SK-N-SH (cell line): ENCODE data around the gene AVPR2. TPM values are rescaled to one million over a fixed set of nuclear protein-coding genes. Genes with fewer than 3 reads are reported as not detected.

ENCODE experiments used
- CTCF ChIA-PET: fragments of 300-600, 350-600 bp; formaldehyde crosslinking; extraction: SDS; loops from one replicate; lab custom pipeline; 2021; lab: Yijun Ruan, JAX
- POLR2A ChIA-PET: fragments of 350-600 bp; sonication (Branson Sonifier 250); formaldehyde crosslinking; extraction: SDS; loops from one replicate; lab custom pipeline; 2020; ENCODE audit warnings: antibody characterized with exemption, inconsistent platforms; lab: Yijun Ruan, JAX
- DNase-seq: peaks from one replicate; pipeline ENCODE4 v3.0.0; 2012
- H2AFZ ChIP-seq: fragments of 200-600 bp; sonication (generic); 2 replicates; pipeline ENCODE4 v1.8.1; 2016; ENCODE audit warnings: antibody characterized with exemption, mild to moderate bottlenecking, low read depth
- H3F3A ChIP-seq: fragments of 200-600 bp; sonication (generic); replicated peaks from 2 replicates; pipeline ENCODE3; 2016; ENCODE audit warnings: antibody characterized with exemption, mild to moderate bottlenecking; ENCODE audit not compliant: insufficient read depth
- H3K27ac ChIP-seq, 2 experiments: fragments of 200-500 bp in 1 of 2; fragments of 200-600 bp in 1 of 2; sonication (Bioruptor generic) in 1 of 2; sonication (generic), shearing (Covaris generic) in 1 of 2; 2 replicates each; pipeline versions ENCODE4 v1.5.1 to v1.6.1; 2014 to 2016; ENCODE audit warnings: low read depth in 2 of 2, inconsistent platforms in 1 of 2, low read length in 1 of 2, mild to moderate bottlenecking in 1 of 2, mixed read lengths in 1 of 2
- H3K27me3 ChIP-seq: fragments of 200-600 bp; sonication (generic), shearing (Covaris generic); 2 replicates; pipeline ENCODE4 v1.6.1; 2016; ENCODE audit warnings: mixed run types; ENCODE audit not compliant: insufficient read depth
- H3K36me3 ChIP-seq, 2 experiments: fragments of 200-500 bp in 1 of 2; fragments of 200-600 bp in 1 of 2; sonication (Bioruptor generic) in 1 of 2; sonication (generic) in 1 of 2; replicated peaks in 1 of 2; 2 replicates each; pipeline versions ENCODE3 to v1.5.1; 2014 to 2016; ENCODE audit warnings: low read length in 1 of 2, mild to moderate bottlenecking in 1 of 2; ENCODE audit not compliant: insufficient read depth in 2 of 2, control insufficient read depth in 1 of 2
- H3K4me1 ChIP-seq, 2 experiments: fragments of 200-500 bp in 1 of 2; fragments of 200-600 bp in 1 of 2; sonication (Bioruptor generic) in 1 of 2; sonication (generic), shearing (Covaris generic) in 1 of 2; 2 replicates each; pipeline versions ENCODE4 v1.5.1 to v1.6.1; 2014 to 2016; ENCODE audit warnings: low read depth in 1 of 2, low read length in 1 of 2, mixed run types in 1 of 2; ENCODE audit not compliant: insufficient read depth in 2 of 2, control insufficient read depth in 1 of 2
- H3K4me2 ChIP-seq: fragments of 200-600 bp; sonication (generic), shearing (Covaris generic); 2 replicates; pipeline ENCODE4 v1.6.1; 2017; ENCODE audit warnings: mixed run types
- H3K4me3 ChIP-seq, 2 experiments: fragments of 200-500 bp in 1 of 2; fragments of 200-600 bp in 1 of 2; sonication (Bioruptor generic) in 1 of 2; sonication (generic), shearing (Covaris generic) in 1 of 2; 2 replicates each; pipeline versions ENCODE4 v1.5.1 to v1.8.1; 2014 to 2016; ENCODE audit warnings: low read depth in 2 of 2, inconsistent platforms in 1 of 2, low read length in 1 of 2, mild to moderate bottlenecking in 1 of 2, mixed read lengths in 1 of 2, moderate library complexity in 1 of 2
- H3K79me2 ChIP-seq: fragments of 200-600 bp; sonication (generic); 2 replicates; pipeline ENCODE4 v1.8.1; 2017; ENCODE audit warnings: mild to moderate bottlenecking; ENCODE audit not compliant: insufficient read depth
- H3K9ac ChIP-seq: fragments of 200-600 bp; sonication (generic); 2 replicates; pipeline ENCODE4 v1.6.1; 2017; ENCODE audit warnings: mixed run types
- H3K9me2 ChIP-seq: fragments of 200-600 bp; sonication (generic); 2 replicates; pipeline ENCODE4 v1.6.1; 2017; ENCODE audit warnings: mixed run types
- H3K9me3 ChIP-seq: fragments of 200-600 bp; sonication (generic); 2 replicates; pipeline ENCODE4 v1.6.1; 2017; ENCODE audit warnings: mixed run types, mild to moderate bottlenecking, moderate library complexity
- H4K20me1 ChIP-seq: fragments of 200-600 bp; sonication (generic); 2 replicates; pipeline ENCODE4 v1.6.1; 2017; ENCODE audit warnings: mild to moderate bottlenecking, mixed run types; ENCODE audit not compliant: insufficient read depth
- EP300 ChIP-seq, 2 experiments: IDR thresholded peaks; 2 replicates each; pipeline versions ENCODE4 v1.4.0 to v1.6.1; 2012; ENCODE audit warnings: borderline replicate concordance in 1 of 2, low read depth in 1 of 2, low read length in 1 of 2
- EZH2phosphoT487 ChIP-seq: fragments of 200-600 bp; sonication (generic); IDR thresholded peaks from 2 replicates; pipeline ENCODE4 v1.6.1; 2017; ENCODE audit warnings: low read depth, mixed run types, mild to moderate bottlenecking, antibody characterized with exemption, moderate library complexity, borderline replicate concordance
- FOSL2 ChIP-seq: IDR thresholded peaks from 2 replicates; pipeline ENCODE4 v1.4.0; 2012; ENCODE audit warnings: low read depth, mild to moderate bottlenecking, moderate library complexity, borderline replicate concordance
- FOXJ3 ChIP-seq: sonication (generic); formaldehyde crosslinking; IDR thresholded peaks from 2 replicates; pipeline ENCODE4 v1.5.1; 2020; ENCODE audit warnings: mild to moderate bottlenecking, missing genetic modification reagents
- FOXM1 ChIP-seq: IDR thresholded peaks from 2 replicates; pipeline ENCODE4 v1.4.0; 2012; ENCODE audit warnings: low read depth, mild to moderate bottlenecking
- GATA2 ChIP-seq: sonication (generic); formaldehyde crosslinking; IDR thresholded peaks from 2 replicates; pipeline ENCODE4 v1.5.0; 2020; ENCODE audit warnings: mild to moderate bottlenecking, missing genetic modification reagents
- IRF3 ChIP-seq: fragments of 150-350 bp; IDR thresholded peaks from 2 replicates; pipeline ENCODE4 v1.6.1; 2016; ENCODE audit warnings: mild to moderate bottlenecking, low read depth, low read length
- NFIC ChIP-seq: IDR thresholded peaks from 2 replicates; pipeline ENCODE4 v1.4.0; 2012; ENCODE audit warnings: borderline replicate concordance
- PBX3 ChIP-seq: IDR thresholded peaks from 2 replicates; pipeline ENCODE4; 2012
- POLR2AphosphoS5 ChIP-seq: IDR thresholded peaks from 2 replicates; pipeline ENCODE4 v1.6.1; 2012; ENCODE audit warnings: low read depth, low read length
- RAD21 ChIP-seq: IDR thresholded peaks from 2 replicates; pipeline ENCODE4 v1.6.1; 2012; ENCODE audit warnings: mild to moderate bottlenecking, low read length
- RFX5 ChIP-seq: IDR thresholded peaks from 2 replicates; pipeline ENCODE4 v1.6.1; 2012; ENCODE audit warnings: mild to moderate bottlenecking, improper control_type of control experiment, low read length
- SIN3A ChIP-seq: IDR thresholded peaks from 2 replicates; pipeline ENCODE4 v1.6.1; 2012; ENCODE audit warnings: low read depth, mild to moderate bottlenecking, low read length, moderate library complexity, borderline replicate concordance
- SMC3 ChIP-seq: IDR thresholded peaks from 2 replicates; pipeline ENCODE4 v1.6.1; 2012; ENCODE audit warnings: low read depth, low read length, improper control_type of control experiment
- TAF1 ChIP-seq: IDR thresholded peaks from 2 replicates; pipeline ENCODE4 v1.6.1; 2012; ENCODE audit warnings: low read depth, mild to moderate bottlenecking, low read length, moderate library complexity, borderline replicate concordance
- USF2 ChIP-seq: fragments of 150-350 bp; IDR thresholded peaks from 2 replicates; pipeline ENCODE4 v1.6.1; 2017; ENCODE audit warnings: antibody characterized with exemption, low read length, low read depth, borderline replicate concordance
- WGBS: methylation state at CpG from one replicate; pipeline ENCODE4 v1.1.6; 2017; ENCODE audit warnings: low lambda C conversion rate; 5-methylcytosine and 5-hydroxymethylcytosine counted together
- polyA plus RNA-seq, 3 experiments: library from polyadenylated mRNA; depleted of rRNA; stranded (reverse); fragments of >200 nt; gene quantifications; 2 replicates each; pipeline ENCODE4 v1.2.3, GENCODE V29; 2012
- TF ChIP-seq, protein P1 (sequence below): IDR thresholded peaks from 2 replicates; pipeline ENCODE4 v1.4.0; 2012; ENCODE audit warnings: low read depth

The AVPR2 gene
- polyA plus RNA-seq, 1 of the 3 experiments (the other 2 are of a cell fraction), result not detected

DNA sequence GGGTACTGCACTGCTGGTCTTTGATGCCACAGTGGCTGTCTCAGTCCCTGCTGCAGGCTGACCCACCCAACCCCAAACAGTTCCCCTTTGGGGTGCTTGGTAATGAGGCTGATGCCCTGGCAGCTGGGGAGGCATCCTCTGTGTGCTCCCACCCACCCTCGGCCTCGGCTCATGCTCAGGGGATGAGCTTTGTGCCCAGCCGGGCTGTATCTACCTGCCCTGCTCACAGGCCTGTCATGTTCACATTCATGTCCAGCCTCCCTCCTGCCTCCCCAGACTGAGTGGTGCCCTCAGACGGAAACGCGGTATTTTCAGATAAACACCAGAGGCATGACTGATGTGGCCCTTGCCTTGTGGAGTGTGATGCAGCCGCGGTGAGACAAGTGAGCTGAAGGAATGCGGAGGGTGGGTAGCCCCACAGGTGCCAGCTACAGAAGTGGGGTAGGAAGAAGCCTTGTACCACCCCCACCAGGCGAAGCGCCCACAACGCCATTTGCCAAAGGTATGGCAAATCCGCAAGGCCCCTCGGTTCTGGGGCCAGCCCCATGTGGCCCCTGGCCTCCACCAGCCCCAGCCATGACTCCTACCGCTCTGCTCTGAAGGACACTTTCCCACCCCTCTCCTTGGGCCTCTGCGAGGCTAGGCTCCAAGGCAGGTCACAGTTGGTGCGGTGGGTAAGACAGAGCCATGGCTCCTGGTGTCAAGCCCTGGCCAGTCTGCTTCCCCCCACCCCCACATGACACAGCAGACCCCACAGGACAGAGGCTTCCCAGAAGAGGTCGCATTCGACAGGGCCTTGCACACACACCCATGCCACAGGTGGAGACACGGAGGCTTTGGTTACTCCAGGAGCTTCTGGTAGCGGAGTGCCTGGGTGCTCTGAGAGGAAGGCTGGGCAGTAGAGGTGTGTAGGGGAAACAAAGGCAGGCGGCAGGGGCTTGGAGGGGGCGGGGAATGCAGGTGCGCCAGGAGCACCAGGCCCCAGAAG, 41.8 kb downstream of the AVPR2 start:
- Histone ChIP-seq H3K9ac (no peak overlapping the region), H3K4me2 (no peak overlapping the region), H3K36me3 (peaks cover 0 to 39% of the 10 kb centered on the region in 2 experiments), H3K27ac (no peak overlapping the region), H3F3A (peaks cover 19% of the 10 kb centered on the region), H3K79me2 (no peaks in the 10 kb centered on the region), H4K20me1 (0 out of 2 replicates have a peak, but pooled peaks cover 9% of the 10 kb centered on the region), H3K9me2 (no peaks in the 10 kb centered on the region), H2AFZ (no peak overlapping the region), H3K4me1 (peaks cover 0 to 2% of the 10 kb centered on the region in 2 experiments; a peak in 1 of 4 replicates), H3K4me3 (no peak overlapping the region), H3K27me3 (no peaks in the 10 kb centered on the region), H3K9me3 (no peaks in the 10 kb centered on the region)
- TF ChIP-seq NFIC (no peak), RAD21 (no peak), EZH2phosphoT487 (no peak), SMC3 (no peak), POLR2AphosphoS5 (no peak), GATA2 (no peak), TAF1 (no peak), FOXJ3 (no peak), IRF3 (no peak), USF2 (no peak), EP300 (IDR thresholded peaks at IDR 0.05; ENCODE audit: borderline replicate concordance in 1 of 2, low read depth in 1 of 2, low read length in 1 of 2) (no peak), SIN3A (no peak; the same call in 1 of the 2 replicates), FOXM1 (no peak), FOSL2 (no peak), RFX5 (no peak), PBX3 (no peak)
- TF ChIP-seq, protein P1, sequence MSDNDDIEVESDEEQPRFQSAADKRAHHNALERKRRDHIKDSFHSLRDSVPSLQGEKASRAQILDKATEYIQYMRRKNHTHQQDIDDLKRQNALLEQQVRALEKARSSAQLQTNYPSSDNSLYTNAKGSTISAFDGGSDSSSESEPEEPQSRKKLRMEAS, result no peak
- POLR2A ChIA-PET, result interaction anchor here (0.7 to 1.3 kb wide), 3 partner anchors 12 to 168 kb away, joined by 3 to 5 read pairs (median 3); partner anchors contain the start of gene NAA10
- WGBS, result 94% methylated on average over 18 of the region's 24 CpGs
- CTCF ChIA-PET, result interaction anchor here (0.6 to 11.8 kb wide), 27 partner anchors 8 to 1005 kb away, joined by 3 to 271 read pairs (median 4); partner anchors contain the start of genes ARHGAP4, HCFC1, NAA10 and PLXNB3
- DNase-seq, result no peak
